IMR-90 (cell line): ENCODE results near the gene ERCC5. TPM values are rescaled to one million over a fixed set of nuclear protein-coding genes. Genes with fewer than 3 reads are reported as not detected.

Source experiments
- ATAC-seq: fragments of 200-7000 bp; cut with Tn5 transposase; 2 replicates; pipeline ENCODE4 v1.9.1; 2020; ENCODE audit warnings: low read depth, mild to moderate bottlenecking, moderate library complexity
- BruUV-seq: library from RNA; stranded (reverse); fragments of 400-500 nt; replicated peaks from 2 replicates; lab custom pipeline; 2021; lab: Mats Ljungman, UMichigan
- CTCF ChIA-PET: fragments of 300-600 bp; formaldehyde crosslinking; extraction: SDS; loops from one replicate; lab custom pipeline; 2021; ENCODE audit warnings: antibody characterized with exemption; lab: Yijun Ruan, JAX
- POLR2A ChIA-PET: fragments of 300-600 bp; sonication (Branson Sonifier 250); formaldehyde crosslinking; loops from one replicate; lab custom pipeline; 2022; ENCODE audit warnings: antibody characterized with exemption; ENCODE audit not compliant: unreplicated experiment; lab: Charles Lee
- DNase-seq: peaks from one replicate; pipeline ENCODE4 v3.0.0; 2013
- H2AFZ ChIP-seq: replicated peaks from 2 replicates; pipeline ENCODE3; 2013; ENCODE audit warnings: low read length, mild to moderate bottlenecking; ENCODE audit not compliant: poor library complexity
- H2AK5ac ChIP-seq: 2 replicates; pipeline ENCODE4 v1.6.1; 2013; ENCODE audit warnings: low read depth, low read length, inconsistent platforms
- H2AK9ac ChIP-seq: replicated peaks from 2 replicates; pipeline ENCODE3; 2013; ENCODE audit warnings: mild to moderate bottlenecking, low read depth, low read length, moderate library complexity; ENCODE audit not compliant: poor library complexity
- H2BK120ac ChIP-seq: 2 replicates; pipeline ENCODE4 v1.6.1; 2013; ENCODE audit warnings: low read depth, low read length, inconsistent platforms
- H2BK15ac ChIP-seq: 3 replicates; pipeline ENCODE4 v1.6.1; 2013; ENCODE audit warnings: low read depth, low read length, inconsistent platforms
- H2BK20ac ChIP-seq: 2 replicates; pipeline ENCODE4 v1.6.1; 2013; ENCODE audit warnings: low read depth, mild to moderate bottlenecking, inconsistent platforms, low read length, moderate library complexity
- H2BK5ac ChIP-seq: 2 replicates; pipeline ENCODE4 v1.6.1; 2013; ENCODE audit warnings: mild to moderate bottlenecking, low read depth, low read length, inconsistent platforms; ENCODE audit not compliant: poor library complexity, severe bottlenecking
- H3K14ac ChIP-seq: replicated peaks from 2 replicates; pipeline ENCODE4 v1.6.1; 2013; ENCODE audit warnings: low read depth, low read length, inconsistent platforms
- H3K18ac ChIP-seq: 2 replicates; pipeline ENCODE4 v1.6.1; 2013; ENCODE audit warnings: low read depth, low read length, control low read depth
- H3K23ac ChIP-seq: 2 replicates; pipeline ENCODE4 v1.6.1; 2013; ENCODE audit warnings: low read depth, low read length, inconsistent platforms
- H3K27ac ChIP-seq: 2 replicates; pipeline ENCODE4 v1.5.1; 2013; ENCODE audit warnings: mild to moderate bottlenecking, control low read depth, low read length; ENCODE audit not compliant: insufficient read depth
- H3K27me3 ChIP-seq: 2 replicates; pipeline ENCODE4 v1.6.1; 2013; ENCODE audit warnings: low read length; ENCODE audit not compliant: control insufficient read depth, insufficient read depth
- H3K36me3 ChIP-seq: 2 replicates; pipeline ENCODE4 v1.6.1; 2013; ENCODE audit warnings: low read length, mixed read lengths; ENCODE audit not compliant: control insufficient read depth, insufficient read depth
- H3K4ac ChIP-seq: 2 replicates; pipeline ENCODE4 v1.6.1; 2013; ENCODE audit warnings: low read depth, low read length, inconsistent platforms
- H3K4me1 ChIP-seq: 2 replicates; pipeline ENCODE4 v1.6.1; 2013; ENCODE audit warnings: low read length, mixed read lengths; ENCODE audit not compliant: control insufficient read depth, insufficient read depth
- H3K4me2 ChIP-seq: 2 replicates; pipeline ENCODE4 v1.6.1; 2013; ENCODE audit warnings: low read depth, mild to moderate bottlenecking, control low read depth, low read length, moderate library complexity
- H3K4me3 ChIP-seq: 2 replicates; pipeline ENCODE4 v1.5.1; 2013; ENCODE audit warnings: low read depth, mild to moderate bottlenecking, control low read depth, low read length, moderate library complexity; ENCODE audit not compliant: insufficient read depth
- H3K56ac ChIP-seq: 2 replicates; pipeline ENCODE4 v1.6.1; 2013; ENCODE audit warnings: low read length, inconsistent platforms; ENCODE audit not compliant: insufficient read depth; ENCODE audit errors: extremely low read depth
- H3K79me1 ChIP-seq, 2 experiments: 2 replicates each; pipeline ENCODE4 v1.6.1; 2013; ENCODE audit warnings: low read length in 2 of 2, inconsistent platforms in 1 of 2, low read depth in 1 of 2
- H3K9ac ChIP-seq: 2 replicates; pipeline ENCODE4 v1.6.1; 2013; ENCODE audit warnings: low read depth, low read length, control low read depth
- H3K9me1 ChIP-seq: 2 replicates; pipeline ENCODE4 v1.6.1; 2013; ENCODE audit warnings: low read length, inconsistent platforms; ENCODE audit not compliant: insufficient read depth
- H3K9me3 ChIP-seq: 2 replicates; pipeline ENCODE4 v1.6.1; 2013; ENCODE audit warnings: low read length; ENCODE audit not compliant: control insufficient read depth, insufficient read depth
- H4K20me1 ChIP-seq: 2 replicates; pipeline ENCODE4 v1.6.1; 2013; ENCODE audit warnings: low read length, inconsistent platforms; ENCODE audit not compliant: insufficient read depth
- H4K5ac ChIP-seq: 2 replicates; pipeline ENCODE4 v1.6.1; 2013; ENCODE audit warnings: mild to moderate bottlenecking, low read depth, low read length, control low read depth
- H4K8ac ChIP-seq, 2 experiments: 2 replicates each; pipeline ENCODE4 v1.6.1; 2013; ENCODE audit warnings: low read depth in 2 of 2, low read length in 2 of 2, control low read depth in 1 of 2, inconsistent platforms in 1 of 2
- H4K91ac ChIP-seq: 2 replicates; pipeline ENCODE4 v1.6.1; 2013; ENCODE audit warnings: low read depth, low read length, inconsistent platforms; ENCODE audit not compliant: insufficient read depth
- BHLHE40 ChIP-seq: fragments of 150-350 bp; IDR thresholded peaks from 2 replicates; pipeline ENCODE4 v1.6.1; 2016; ENCODE audit warnings: mild to moderate bottlenecking, low read depth, low read length
- CEBPB ChIP-seq: IDR thresholded peaks from 2 replicates; pipeline ENCODE4 v1.6.1; 2012; ENCODE audit warnings: low read depth, low read length, improper control_type of control experiment
- CHD1 ChIP-seq: IDR thresholded peaks from 2 replicates; pipeline ENCODE4 v1.6.1; 2012; ENCODE audit warnings: low read depth, low read length, improper control_type of control experiment
- MAFK ChIP-seq: IDR thresholded peaks from 2 replicates; pipeline ENCODE4 v1.6.1; 2012; ENCODE audit warnings: low read depth, low read length, improper control_type of control experiment
- NFE2L2 ChIP-seq: fragments of 150-350 bp; IDR thresholded peaks from 2 replicates; pipeline ENCODE4 v1.6.1; 2016; ENCODE audit warnings: low read depth, mild to moderate bottlenecking, low read length
- POLR2A ChIP-seq: IDR thresholded peaks from 2 replicates; pipeline ENCODE4 v1.6.1; 2012; ENCODE audit warnings: mild to moderate bottlenecking, low read depth, low read length
- RAD21 ChIP-seq: IDR thresholded peaks from 2 replicates; pipeline ENCODE4 v1.6.1; 2012; ENCODE audit warnings: low read length, improper control_type of control experiment
- RCOR1 ChIP-seq: IDR thresholded peaks from 2 replicates; pipeline ENCODE4 v1.6.1; 2012; ENCODE audit warnings: mild to moderate bottlenecking, low read length, improper control_type of control experiment; ENCODE audit not compliant: insufficient replicate concordance
- RFX5 ChIP-seq: IDR thresholded peaks from 2 replicates; pipeline ENCODE4 v1.8.0; 2012; ENCODE audit warnings: low read depth, mild to moderate bottlenecking, low read length, moderate library complexity
- SMC3 ChIP-seq: fragments of 150-350 bp; IDR thresholded peaks from 2 replicates; pipeline ENCODE4 v1.6.1; 2016; ENCODE audit warnings: low read depth, mild to moderate bottlenecking, antibody characterized with exemption, low read length, moderate library complexity
- WGBS, 2 experiments: methylation state at CpG; one replicate each; pipeline versions ENCODE4 v1.1.5 to v1.1.7; 2013; ENCODE audit warnings: missing lambda C conversion rate in 2 of 2; ENCODE audit not compliant: insufficient read length in 1 of 2; ENCODE audit errors: extremely low coverage in 2 of 2; 5-methylcytosine and 5-hydroxymethylcytosine counted together
- dilution Hi-C: fragments of 300-500 bp; cut with HindIII; formaldehyde crosslinking; loops from one replicate; pipeline ENCODE4 v1.14.3; 2018; ENCODE audit warnings: low sequenced_read_pairs; ENCODE audit not compliant: unreplicated experiment
- in situ Hi-C: fragments of 300-500 bp; cut with MboI; formaldehyde crosslinking; loops from 3 replicates; pipeline ENCODE4 v1.14.3; 2019; ENCODE audit warnings: low sequenced_read_pairs, inconsistent platforms, mixed read lengths
- intact Hi-C: fragments of 100-400 bp; cut with micrococcal nuclease; formaldehyde crosslinking; loops from 2 replicates; pipeline ENCODE4 v1.10.0; 2022
- polyA plus RNA-seq, 3 experiments: library from polyadenylated mRNA; depleted of rRNA; stranded (reverse); fragments of >200 nt; gene quantifications; 2 replicates each; pipeline ENCODE4 v1.2.3, GENCODE V29; 2012; ENCODE audit warnings: low replicate concordance in 1 of 3
- total RNA-seq: library from RNA; depleted of rRNA; stranded (reverse); fragments of >200 nt; gene quantifications from 2 replicates; pipeline ENCODE4 v1.2.3, GENCODE V29; 2012
- TF ChIP-seq, protein P1 (sequence below): fragments of 150-350 bp; IDR thresholded peaks from 2 replicates; pipeline ENCODE4 v1.6.1; 2017; ENCODE audit warnings: mild to moderate bottlenecking, antibody characterized with exemption, low read length, low read depth
- TF ChIP-seq, protein P2 (sequence below): fragments of 150-350 bp; IDR thresholded peaks from 2 replicates; pipeline ENCODE4 v1.6.1; 2016; ENCODE audit warnings: low read depth, mild to moderate bottlenecking, low read length, moderate library complexity, borderline replicate concordance

Gene ERCC5
- total and polyA plus RNA-seq, 2 of the 4 experiments (the other 2 are of a cell fraction) = 29.7 to 34.4 TPM

GRCh38 chr13:102854675-102855074, 8.8 kb downstream of the ERCC5 start:
- WGBS, 2 experiments = 90% methylated on average over 2 of the region's 7 CpGs; no CpG with 5 or more reads in 1 of the 2 experiments

More at GRCh38 chr13:102854675-102855074, 8.8 kb downstream of the ERCC5 start:
- BruUV-seq = no TSS peak
- Histone ChIP-seq H3K9ac (no peak overlapping the region), H3K4ac (no peak overlapping the region), H4K8ac (no peak overlapping the region), H3K18ac (no peak overlapping the region), H2AK5ac (no peak overlapping the region), H2BK5ac (no peak overlapping the region), H3K4me3 (no peak overlapping the region), H3K27me3 (no peaks in the 10 kb centered on the region), H2BK120ac (no peak overlapping the region), H3K4me2 (no peak overlapping the region), H3K27ac (no peak overlapping the region), H4K5ac (no peak overlapping the region), H3K56ac (no peak overlapping the region), H3K14ac (no peak overlapping the region), H3K9me1 (no peaks in the 10 kb centered on the region), H2BK15ac (no peak overlapping the region), H3K23ac (no peak overlapping the region), H4K20me1 (no peaks in the 10 kb centered on the region; the same call in 1 of the 2 replicates), H3K9me3 (no peaks in the 10 kb centered on the region), H3K79me1 (peaks cover 5 to 9% of the 10 kb centered on the region in 2 experiments; a peak in 3 of 4 replicates), H2AFZ (no peak overlapping the region), H3K36me3 (peaks cover 31% of the 10 kb centered on the region), H2AK9ac (no peak overlapping the region), H2BK20ac (no peak overlapping the region), H3K4me1 (no peaks in the 10 kb centered on the region), H4K91ac (no peak overlapping the region)
- dilution Hi-C loops (no loop called here), in situ Hi-C loops (loop anchor here (5.0 kb wide), 1 partner anchor 277 kb away; no protein-coding TSS in a partner anchor), intact Hi-C loops (no loop called here)
- POLR2A ChIA-PET = no interaction called here
- TF ChIP-seq POLR2A (no peak), CEBPB (no peak), MAFK (no peak), RFX5 (no peak), BHLHE40 (no peak), RAD21 (no peak), NFE2L2 (no peak), SMC3 (no peak), CHD1 (no peak), RCOR1 (no peak)
- TF ChIP-seq, protein P1, sequence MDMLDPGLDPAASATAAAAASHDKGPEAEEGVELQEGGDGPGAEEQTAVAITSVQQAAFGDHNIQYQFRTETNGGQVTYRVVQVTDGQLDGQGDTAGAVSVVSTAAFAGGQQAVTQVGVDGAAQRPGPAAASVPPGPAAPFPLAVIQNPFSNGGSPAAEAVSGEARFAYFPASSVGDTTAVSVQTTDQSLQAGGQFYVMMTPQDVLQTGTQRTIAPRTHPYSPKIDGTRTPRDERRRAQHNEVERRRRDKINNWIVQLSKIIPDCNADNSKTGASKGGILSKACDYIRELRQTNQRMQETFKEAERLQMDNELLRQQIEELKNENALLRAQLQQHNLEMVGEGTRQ = no peak
- TF ChIP-seq, protein P2, sequence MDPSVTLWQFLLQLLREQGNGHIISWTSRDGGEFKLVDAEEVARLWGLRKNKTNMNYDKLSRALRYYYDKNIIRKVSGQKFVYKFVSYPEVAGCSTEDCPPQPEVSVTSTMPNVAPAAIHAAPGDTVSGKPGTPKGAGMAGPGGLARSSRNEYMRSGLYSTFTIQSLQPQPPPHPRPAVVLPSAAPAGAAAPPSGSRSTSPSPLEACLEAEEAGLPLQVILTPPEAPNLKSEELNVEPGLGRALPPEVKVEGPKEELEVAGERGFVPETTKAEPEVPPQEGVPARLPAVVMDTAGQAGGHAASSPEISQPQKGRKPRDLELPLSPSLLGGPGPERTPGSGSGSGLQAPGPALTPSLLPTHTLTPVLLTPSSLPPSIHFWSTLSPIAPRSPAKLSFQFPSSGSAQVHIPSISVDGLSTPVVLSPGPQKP = no peak
- CTCF ChIA-PET = interaction anchor here (0.6 kb wide), 1 partner anchor 54 kb away, joined by 4 read pairs; no protein-coding TSS in a partner anchor
- no peak for ATAC-seq
- no peak for DNase-seq
